NCI-H2196 (cell line): ENCODE measurements around the gene MCU.
"Not testable (repeated sequence)": the region's sequence is repeated elsewhere in the genome, so short reads cannot be mapped to it uniquely, and the experiment has no call there.

ENCODE experiments used
- DNase-seq: peaks from one replicate; lab custom pipeline; 2025; ENCODE audit not compliant: unreplicated experiment; lab: John Stamatoyannopoulos, UW

The MCU gene

DNA sequence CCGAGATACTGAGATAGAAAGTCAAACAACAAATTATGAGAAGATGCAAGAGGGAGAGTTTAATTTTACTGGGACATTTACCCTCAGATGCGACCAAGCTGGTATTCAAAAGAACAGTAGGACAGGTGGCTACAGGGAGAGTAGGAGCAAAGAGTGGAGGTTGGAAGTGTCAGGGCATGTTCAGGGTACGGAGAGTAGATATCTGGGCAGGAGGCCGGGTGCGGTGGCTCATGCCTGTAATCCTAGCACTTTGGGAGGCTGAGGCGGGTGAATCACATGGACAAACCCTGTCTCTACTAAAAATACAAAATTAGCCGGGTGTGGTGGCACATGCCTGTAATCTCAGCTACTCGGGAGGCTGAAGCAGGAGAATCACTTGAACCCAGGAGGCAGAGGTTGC lies 5.5 kb upstream of the MCU start:
- not testable (repeated sequence) for DNase-seq

GRCh38 chr10:72687035-72687434 lies 4.9 kb upstream of the MCU start:
- DNase-seq = no peak

GRCh38 chr10:72688208-72688651 lies 3.7 kb upstream of the MCU start:
- peak; percentile 24 for DNase-seq

DNA sequence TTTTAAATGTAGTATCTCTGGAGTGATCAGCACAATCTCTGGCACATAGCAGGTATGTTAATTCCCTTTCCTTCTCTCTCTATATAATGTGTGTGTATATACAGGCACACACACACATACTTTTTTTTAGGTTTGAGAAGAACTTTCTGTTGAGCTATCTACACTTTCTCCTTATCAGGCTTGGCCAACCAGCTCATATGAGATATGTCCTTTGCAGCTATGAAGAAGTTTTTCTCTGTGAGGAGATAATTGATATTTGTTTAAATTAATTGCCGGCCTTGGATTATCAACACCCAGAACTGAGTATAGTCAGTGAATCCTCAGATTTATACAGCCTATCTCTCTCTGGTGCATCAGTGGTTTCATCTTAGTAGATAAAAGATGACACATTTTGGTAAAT lies 2.3 kb upstream of the MCU start:
- no peak for DNase-seq

- DNase-seq = no peak
Observed at GRCh38 chr10:72690071-72690755, 1.7 kb upstream of the MCU start.

DNA sequence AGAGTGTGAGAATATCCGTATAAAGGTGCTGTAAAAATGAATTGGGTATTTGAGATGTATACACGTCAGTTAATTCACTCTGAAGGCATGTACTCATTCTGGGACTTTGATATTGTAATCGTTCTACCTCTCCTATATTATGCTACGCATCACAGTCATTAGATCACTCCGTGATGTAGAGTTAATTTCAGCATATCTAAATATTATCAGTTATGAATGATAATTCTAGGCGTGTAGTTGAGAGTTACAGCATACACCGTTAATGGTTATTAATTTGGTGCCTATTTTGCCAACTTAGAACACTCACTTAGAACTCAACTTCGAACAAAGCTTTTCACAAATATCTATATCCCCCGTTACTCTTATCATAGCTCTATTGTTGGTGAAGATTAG lies 477 bp upstream of the MCU start:
- DNase-seq = no peak

- no peak for DNase-seq
Observed at GRCh38 chr10:72692744-72692993, 726 bp downstream of the MCU start.

DNA sequence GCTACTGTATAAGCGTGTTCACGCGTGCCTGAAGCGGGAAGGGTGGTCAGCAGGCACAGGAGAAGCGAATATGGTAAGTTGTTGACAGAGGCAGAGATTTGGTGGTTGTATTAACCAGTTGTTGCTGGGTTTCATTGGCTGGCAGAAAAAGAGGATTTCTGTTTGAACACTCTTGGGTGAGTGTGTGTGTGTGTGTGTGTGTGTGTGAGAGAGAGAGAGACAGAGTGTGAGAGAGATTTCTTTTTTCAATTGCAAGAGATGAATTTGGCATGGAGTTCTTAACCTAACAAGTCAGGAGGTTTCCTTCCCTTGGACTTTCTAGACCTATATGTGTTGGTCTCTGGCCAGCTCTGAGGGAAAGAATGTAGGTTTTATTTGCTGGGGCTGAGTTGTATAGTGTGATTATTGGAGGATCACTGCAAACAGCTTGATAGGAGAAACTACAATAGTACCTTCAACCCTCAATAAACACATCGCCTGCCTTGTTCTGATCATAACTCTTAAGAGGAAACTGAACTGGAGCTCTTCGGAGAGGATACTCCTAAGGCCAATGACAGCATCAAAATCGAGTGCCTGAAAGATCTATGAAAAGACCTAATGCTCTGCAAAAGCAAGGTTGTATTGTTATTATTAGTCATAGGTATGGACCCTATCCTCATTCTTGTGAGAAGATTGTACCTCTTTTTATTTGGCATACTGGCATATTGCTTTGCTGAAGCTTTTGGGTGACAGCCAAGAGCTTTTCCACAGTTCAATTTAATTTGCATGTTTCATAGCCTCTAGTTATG lies 1.2 kb downstream of the MCU start:
- peak; percentile 5 for DNase-seq

GRCh38 chr10:72694476-72695369 lies 2.8 kb downstream of the MCU start:
- DNase-seq = peak; percentile 4

GRCh38 chr10:72695496-72695895 lies 3.6 kb downstream of the MCU start:
- no peak for DNase-seq

DNA sequence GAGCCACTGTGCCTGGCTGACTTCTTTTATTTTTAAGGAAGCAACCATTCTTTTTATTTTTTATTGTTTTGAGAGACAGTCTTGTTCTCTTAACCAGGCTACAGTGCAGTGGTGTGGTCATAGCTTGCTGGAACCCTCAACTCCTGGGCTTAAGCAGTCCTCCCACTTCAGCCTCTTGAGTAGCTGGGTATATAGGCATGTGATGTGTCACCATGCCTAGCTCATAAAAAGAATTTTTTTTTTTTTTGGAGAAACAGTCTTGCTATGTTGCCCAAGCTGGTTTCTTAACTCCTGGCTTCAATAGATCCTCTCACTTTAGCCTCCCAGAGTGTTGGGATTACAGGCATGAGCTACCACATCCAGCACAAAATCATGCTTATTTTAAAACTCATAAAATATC lies 5.8 kb downstream of the MCU start:
- no peak for DNase-seq

DNA sequence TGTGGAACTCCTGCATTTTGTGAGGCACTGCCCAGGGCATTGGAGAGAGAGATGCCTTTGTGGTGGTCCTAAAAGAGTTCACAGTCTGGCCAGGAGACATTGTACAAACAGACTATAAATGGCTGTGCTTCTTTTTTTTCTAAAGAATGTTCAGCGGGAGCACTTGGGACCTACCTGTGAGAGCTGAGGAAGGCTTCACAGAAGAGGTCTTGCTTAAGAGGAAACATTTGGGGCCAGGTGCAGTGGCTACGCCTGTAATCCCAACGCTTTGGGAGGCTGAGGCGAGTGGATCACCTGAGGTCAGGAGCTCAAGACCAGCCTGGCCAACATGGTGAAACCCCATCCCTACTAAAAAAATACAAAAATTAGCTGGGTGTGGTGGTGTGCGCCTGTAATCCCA lies 10.5 kb downstream of the MCU start:
- not testable (repeated sequence) for DNase-seq

- no peak for DNase-seq
Observed at GRCh38 chr10:72702868-72703581, 11.1 kb downstream of the MCU start.

DNA sequence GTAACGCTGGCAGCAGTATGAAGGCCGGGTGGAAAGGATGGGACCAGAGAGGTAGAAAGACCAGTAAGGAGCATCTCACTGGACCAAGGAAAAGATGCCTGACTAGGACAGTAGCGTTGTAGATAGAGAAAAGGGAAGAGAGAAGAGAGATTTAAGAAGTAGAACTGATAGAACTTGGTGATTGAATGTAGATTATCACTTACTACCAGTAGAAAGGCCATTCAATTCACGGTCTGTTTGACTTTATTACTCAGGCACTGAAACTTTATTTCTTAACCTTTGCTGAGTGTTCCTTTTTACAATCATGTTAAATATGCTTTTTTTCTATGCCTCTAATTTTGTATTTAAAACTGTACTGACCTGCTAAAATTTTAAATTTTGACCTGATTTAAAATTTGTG lies 12.2 kb downstream of the MCU start:
- DNase-seq = no peak

- no peak for DNase-seq
Observed at GRCh38 chr10:72709041-72709440, 17.1 kb downstream of the MCU start.

GRCh38 chr10:72712136-72712535 lies 20.2 kb downstream of the MCU start:
- no peak for DNase-seq

DNA sequence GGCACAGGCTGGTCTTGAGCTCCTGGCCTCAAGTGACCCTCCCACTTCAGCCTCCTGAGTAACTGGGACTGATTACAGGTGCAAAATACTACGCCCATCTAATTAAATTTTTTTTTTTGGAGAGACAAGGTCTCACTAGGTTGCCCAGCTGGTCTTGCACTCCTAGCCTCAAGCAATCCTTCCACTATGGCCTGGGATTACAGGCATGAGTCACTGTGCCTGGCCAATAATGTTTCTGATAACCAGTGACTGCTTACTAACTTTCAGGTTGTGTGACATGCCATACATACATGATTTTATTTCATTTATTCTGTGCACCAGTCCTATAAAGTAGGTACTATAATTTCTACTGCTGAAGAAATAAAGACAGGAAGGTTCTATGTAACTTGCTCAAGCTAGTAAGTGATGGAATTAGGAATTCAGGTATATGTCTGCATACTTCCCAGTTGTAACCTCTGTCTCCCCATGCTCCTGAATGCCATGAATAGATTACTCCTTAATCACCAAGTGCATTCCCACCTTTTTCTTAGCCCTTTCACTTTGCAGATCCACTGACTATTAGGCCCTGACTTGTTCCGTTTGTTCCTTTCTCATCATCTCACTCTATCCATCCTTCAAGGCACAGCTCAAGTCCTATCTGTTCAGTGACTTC lies 28.1 kb downstream of the MCU start:
- no peak for DNase-seq

GRCh38 chr10:72720814-72721660 lies 29.1 kb downstream of the MCU start:
- DNase-seq = no peak

DNA sequence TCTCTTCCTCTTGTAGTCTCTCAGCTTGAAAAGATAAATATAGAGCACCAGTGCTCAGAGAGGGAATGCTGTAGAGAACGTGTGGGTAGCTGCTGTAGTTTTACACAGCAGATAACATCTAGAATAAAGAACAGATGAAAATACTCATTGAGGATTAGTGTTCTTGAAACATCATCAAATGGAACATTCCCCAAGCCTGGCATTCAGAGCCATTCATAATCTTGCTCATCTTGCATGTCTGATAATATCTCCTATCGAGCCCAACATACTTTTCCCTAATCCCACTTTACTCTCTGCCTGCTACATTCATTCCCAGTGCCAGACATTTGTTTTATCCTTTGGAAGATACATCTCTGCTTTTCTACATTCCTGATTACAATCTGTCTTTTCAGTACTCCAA lies 35.2 kb downstream of the MCU start:
- DNase-seq = no peak

DNA sequence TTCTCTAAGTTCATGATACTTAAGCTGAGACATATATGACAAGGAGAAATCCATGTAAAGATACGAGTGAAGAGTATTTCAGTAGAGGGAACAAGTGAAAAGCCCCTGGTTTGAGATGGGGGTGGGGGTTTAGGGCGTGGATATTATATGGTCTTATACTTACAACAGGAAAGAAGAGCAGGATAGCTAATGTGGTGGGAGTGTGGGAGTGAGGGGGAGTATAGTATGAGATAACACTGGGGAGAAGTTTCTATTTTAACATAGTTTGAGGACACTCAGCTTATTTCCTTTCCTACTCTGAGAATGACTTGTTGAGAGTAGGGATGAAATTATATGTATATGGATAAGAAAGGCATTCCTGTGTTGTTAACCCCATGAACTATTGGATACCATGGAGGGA lies 36.5 kb downstream of the MCU start:
- no peak for DNase-seq
